Measurements from ENCODE around the gene SLC36A1. TPM values are rescaled to one million over a fixed set of nuclear protein-coding genes. Genes with fewer than 3 reads are reported as not detected.

Gene SLC36A1
- total and polyA plus RNA-seq, 2 experiments from 2014 or later: 10.9 to 19.5 TPM

DNA sequence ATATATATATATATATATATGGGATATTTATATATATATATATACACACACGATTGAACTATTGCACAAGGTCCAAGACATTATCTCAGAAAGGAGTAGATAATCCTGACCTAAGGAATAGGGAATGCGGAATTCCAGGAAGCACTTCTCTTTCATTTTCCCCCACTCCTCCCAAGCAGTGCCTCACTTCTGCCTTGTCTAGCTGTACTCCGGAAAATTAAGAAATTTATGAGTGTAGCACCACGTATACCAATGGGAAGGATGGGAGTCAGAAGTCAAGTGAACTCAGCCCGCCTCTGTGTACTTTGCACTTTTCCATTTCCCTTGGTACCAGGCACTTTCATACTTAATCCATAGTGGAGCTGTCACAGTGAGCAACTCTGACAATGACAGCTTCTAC lies 10.9 kb downstream of the SLC36A1 start:
- peak; percentile 10 for DNase-seq (ENCODE audit: low spot score)
- Histone ChIP-seq H3K4me1 (ENCODE audit: insufficient read depth) (peaks cover 11% of the 10 kb centered on the region), H2AFZ (no peak overlapping the region), H3K9me3 (ENCODE audit: low read depth) (no peaks in the 10 kb centered on the region), H3K9me2 (replicated peaks; ENCODE audit: insufficient read depth) (no peaks in the 10 kb centered on the region), H3K36me3 (replicated peaks; ENCODE audit: insufficient read depth, low read depth) (no peaks in the 10 kb centered on the region), H3K79me2 (peaks cover 35% of the 10 kb centered on the region), H3K27me3 (no peaks in the 10 kb centered on the region), H3K27ac (peak overlapping the region; percentile 63), H3K4me2 (no peak overlapping the region), H3K4me3 (no peak overlapping the region), H4K20me1 (ENCODE audit: insufficient read depth, poor library complexity, severe bottlenecking) (no peaks in the 10 kb centered on the region)
- 76% methylated on average over 5 of the region's 5 CpGs for WGBS (ENCODE audit: low lambda C conversion rate, missing lambda C conversion rate)
- TF ChIP-seq EZH2phosphoT487 (IDR thresholded peaks at IDR 0.05; ENCODE audit: low read depth, severe bottlenecking, unreplicated experiment) (no peak), EZH2 (IDR thresholded peaks at IDR 0.05; ENCODE audit: borderline replicate concordance) (no peak), CTCF (IDR thresholded peaks at IDR 0.05; ENCODE audit: poor library complexity) (no peak)

- Histone ChIP-seq H3K9me2 (replicated peaks; ENCODE audit: insufficient read depth) (no peaks in the 10 kb centered on the region), H3K4me1 (ENCODE audit: insufficient read depth) (peaks cover 11% of the 10 kb centered on the region), H3K4me2 (no peak overlapping the region), H3K9me3 (ENCODE audit: low read depth) (no peaks in the 10 kb centered on the region), H4K20me1 (ENCODE audit: insufficient read depth, poor library complexity, severe bottlenecking) (no peaks in the 10 kb centered on the region), H3K27me3 (no peaks in the 10 kb centered on the region), H3K36me3 (replicated peaks; ENCODE audit: insufficient read depth, low read depth) (no peaks in the 10 kb centered on the region), H2AFZ (no peak overlapping the region), H3K4me3 (no peak overlapping the region), H3K79me2 (peaks cover 31% of the 10 kb centered on the region), H3K27ac (peak overlapping the region; percentile 9)
- 65% methylated on average over 4 of the region's 4 CpGs for WGBS (ENCODE audit: low lambda C conversion rate, missing lambda C conversion rate)
- peak; percentile 27 for TF ChIP-seq CTCF (IDR thresholded peaks at IDR 0.05; ENCODE audit: poor library complexity)
- TF ChIP-seq EZH2phosphoT487 (IDR thresholded peaks at IDR 0.05; ENCODE audit: low read depth, severe bottlenecking, unreplicated experiment): no peak
- TF ChIP-seq EZH2 (IDR thresholded peaks at IDR 0.05; ENCODE audit: borderline replicate concordance): no peak
- DNase-seq (ENCODE audit: low spot score): peak; percentile 46
Observed at GRCh38 chr5:151459680-151460324, 12.4 kb downstream of the SLC36A1 start.

- Histone ChIP-seq H3K27me3 (no peaks in the 10 kb centered on the region), H3K4me2 (no peak overlapping the region), H3K36me3 (replicated peaks; ENCODE audit: insufficient read depth, low read depth) (no peaks in the 10 kb centered on the region), H3K79me2 (peaks cover 18% of the 10 kb centered on the region), H3K27ac (no peak overlapping the region), H3K9me2 (replicated peaks; ENCODE audit: insufficient read depth) (no peaks in the 10 kb centered on the region), H3K4me1 (ENCODE audit: insufficient read depth) (peaks cover 3% of the 10 kb centered on the region), H3K4me3 (no peak overlapping the region), H4K20me1 (ENCODE audit: insufficient read depth, poor library complexity, severe bottlenecking) (no peaks in the 10 kb centered on the region), H2AFZ (no peak overlapping the region), H3K9me3 (ENCODE audit: low read depth) (no peaks in the 10 kb centered on the region)
- TF ChIP-seq CTCF (IDR thresholded peaks at IDR 0.05; ENCODE audit: poor library complexity) (no peak), EZH2phosphoT487 (IDR thresholded peaks at IDR 0.05; ENCODE audit: low read depth, severe bottlenecking, unreplicated experiment) (no peak), EZH2 (IDR thresholded peaks at IDR 0.05; ENCODE audit: borderline replicate concordance) (no peak)
- DNase-seq (ENCODE audit: low spot score): no peak
- WGBS (ENCODE audit: low lambda C conversion rate, missing lambda C conversion rate): 90% methylated on average over 3 of the region's 3 CpGs
Observed at GRCh38 chr5:151461312-151461711, 13.9 kb downstream of the SLC36A1 start.
